Measurements from ENCODE around the gene SSTR3. TPM values are rescaled to one million over a fixed set of nuclear protein-coding genes. Genes with fewer than 3 reads are reported as not detected.

Gene SSTR3
- total and polyA plus RNA-seq, 2 donors (not counting 1 experiment from before 2014, with no cell fraction given), result 0.64 to 0.98 TPM

GRCh38 chr22:37154925-37155712 lies 57.2 kb downstream of the SSTR3 start:
- POLR2A ChIA-PET, result interaction anchor here (0.6 kb wide), 1 partner anchor 566 kb away, joined by 3 read pairs; no protein-coding TSS in a partner anchor
- no peak for ATAC-seq (ENCODE audit: low read depth)
- TF ChIP-seq EZH2 (IDR thresholded peaks at IDR 0.05; ENCODE audit: borderline replicate concordance, insufficient read depth, low read depth, low read length, poor library complexity, severe bottlenecking), result no peak
- no peak for TF ChIP-seq CTCF (IDR thresholded peaks at IDR 0.05)
- DNase-seq, result no peak
- H3K27me3 Mint-ChIP-seq, result peaks cover 8% of the 10 kb centered on the region
- no peak overlapping the region for H3K9ac ChIP-seq (ENCODE audit: low read length)
- H3K27ac ChIP-seq (ENCODE audit: low read length in 2 of 2), result no peak overlapping the region
- H3K4me1 Mint-ChIP-seq, result peaks cover 4% of the 10 kb centered on the region
- no peaks in the 10 kb centered on the region for H3K27me3 ChIP-seq (replicated peaks in 1 of 4; ENCODE audit: control extremely low read depth in 1 of 4, control insufficient read depth in 3 of 4, insufficient read depth in 4 of 4, low read length in 3 of 4)
- no peak overlapping the region for H3K4me3 ChIP-seq (ENCODE audit: control extremely low read depth in 1 of 5, extremely low read depth in 1 of 5, insufficient read depth in 1 of 5, low read depth in 2 of 5, low read length in 4 of 5)
- no peaks in the 10 kb centered on the region for H4K20me1 ChIP-seq (ENCODE audit: control insufficient read depth, insufficient read depth, low read length, poor library complexity, severe bottlenecking)
- H3K9me3 Mint-ChIP-seq (ENCODE audit: insufficient read depth), result peaks cover 3% of the 10 kb centered on the region
- no peak overlapping the region for H3K4me3 Mint-ChIP-seq
- 66% methylated on average over 7 of the region's 7 CpGs for WGBS (ENCODE audit: insufficient coverage)
- no peak overlapping the region for H3K4me2 ChIP-seq (replicated peaks; ENCODE audit: low read depth, low read length, poor library complexity, severe bottlenecking)
- no peaks in the 10 kb centered on the region for H3K79me2 ChIP-seq (ENCODE audit: control insufficient read depth, insufficient read depth, low read length)
- CTCF ChIA-PET, result interaction anchor here (1.9 kb wide), 1 partner anchor 10 kb away, joined by 8 read pairs; no protein-coding TSS in a partner anchor
- H3K36me3 ChIP-seq (replicated peaks in 1 of 2; ENCODE audit: control extremely low read depth in 1 of 2, control insufficient read depth in 1 of 2, extremely low read depth in 1 of 2, insufficient read depth in 2 of 2, low read length in 1 of 2), result no peaks in the 10 kb centered on the region
- H3K4me1 ChIP-seq (ENCODE audit: control insufficient read depth in 2 of 2, insufficient read depth in 2 of 2, low read length in 2 of 2), result peaks cover 0 to 1% of the 10 kb centered on the region in 2 donors
- H3K9me3 ChIP-seq (ENCODE audit: control extremely low read depth in 1 of 3, control insufficient read depth in 2 of 3, insufficient read depth in 1 of 3, low read length in 2 of 3), result peaks cover 0 to 2% (median 0%) of the 10 kb centered on the region in 3 donors
- no peak overlapping the region for H3K27ac Mint-ChIP-seq
- no peak overlapping the region for H2AFZ ChIP-seq (ENCODE audit: insufficient read depth, low read depth, low read length, poor library complexity, severe bottlenecking)
- intact Hi-C loops (cut with micrococcal nuclease), result no loop called here

Small RNA genes within 50 kb of the gene (small RNA-seq; reads per million reads assigned to genes)
- not detected for gene Z82188.1 (ENCODE audit: insufficient read length, low read depth, low replicate concordance)

Other genes with a start within 250 kb of the SSTR3 start
- gene TST, start 193.0 kb downstream of the SSTR3 start, total RNA-seq, result 5.9 and 6.2 TPM in 2 replicates
- 1.4 TPM in 2 replicates for gene TST, start 193.0 kb downstream of the SSTR3 start, polyA plus RNA-seq
- gene MPST, start 192.7 kb downstream of the SSTR3 start, total RNA-seq, result 17.7 and 19.5 TPM in 2 replicates
- gene MPST, start 192.7 kb downstream of the SSTR3 start, polyA plus RNA-seq, result 11.2 and 13.7 TPM in 2 replicates
- gene KCTD17, start 160.7 kb downstream of the SSTR3 start, total RNA-seq, result 40.0 and 41.3 TPM in 2 replicates
- gene KCTD17, start 160.7 kb downstream of the SSTR3 start, polyA plus RNA-seq, result 19.9 and 29.0 TPM in 2 replicates
- 0.15 TPM in 1 of 2 replicates, not detected in the other for gene TMPRSS6, start 102.8 kb downstream of the SSTR3 start, total RNA-seq
- gene TMPRSS6, start 102.8 kb downstream of the SSTR3 start, polyA plus RNA-seq, result 0.03 TPM in 1 of 2 replicates, not detected in the other
- 2.4 and 2.5 TPM in 2 replicates for gene IL2RB, start 62.6 kb downstream of the SSTR3 start, total RNA-seq
- gene IL2RB, start 62.6 kb downstream of the SSTR3 start, polyA plus RNA-seq, result 2.0 and 4.1 TPM in 2 replicates
- gene C1QTNF6, start 24.2 kb downstream of the SSTR3 start, total RNA-seq, result 18.3 and 18.5 TPM in 2 replicates
- 30.3 and 33.9 TPM in 2 replicates for gene C1QTNF6, start 24.2 kb downstream of the SSTR3 start, polyA plus RNA-seq
- 249 and 273 TPM in 2 replicates for gene RAC2, start 31.8 kb upstream of the SSTR3 start, total RNA-seq
- gene RAC2, start 31.8 kb upstream of the SSTR3 start, polyA plus RNA-seq, result 621 and 776 TPM in 2 replicates
- gene CYTH4, start 70.0 kb upstream of the SSTR3 start, total RNA-seq, result 92.2 and 98.0 TPM in 2 replicates
- gene CYTH4, start 70.0 kb upstream of the SSTR3 start, polyA plus RNA-seq, result 154 and 194 TPM in 2 replicates
- 0.12 and 0.22 TPM in 2 replicates for gene ELFN2, start 215.0 kb upstream of the SSTR3 start, total RNA-seq
- 0.06 and 0.07 TPM in 2 replicates for gene ELFN2, start 215.0 kb upstream of the SSTR3 start, polyA plus RNA-seq

All from B cell (primary cell).